Skeletal muscle tissue (tissue), 4 donors: ENCODE results near the gene BEST4. TPM values are rescaled to one million over a fixed set of nuclear protein-coding genes. Genes with fewer than 3 reads are reported as not detected.
"Not testable (repeated sequence)": the region's sequence is repeated elsewhere in the genome, so short reads cannot be mapped to it uniquely, and the experiment has no call there.

Experiments
- H3K27ac ChIP-seq: one replicate; pipeline ENCODE4 v1.7.0; 2013; ENCODE audit warnings: mild to moderate bottlenecking, low read depth, low read length, inconsistent platforms
- H3K27me3 ChIP-seq, 3 donors: one replicate each; pipeline ENCODE4 v1.7.0; 2013; ENCODE audit warnings: low read length in 3 of 3; ENCODE audit not compliant: control insufficient read depth in 3 of 3, insufficient read depth in 3 of 3
- H3K36me3 ChIP-seq, 3 donors: one replicate each; pipeline ENCODE4 v1.7.0; 2013; ENCODE audit warnings: low read length in 3 of 3; ENCODE audit not compliant: control insufficient read depth in 3 of 3, insufficient read depth in 3 of 3
- H3K4me1 ChIP-seq, 3 donors: one replicate each; pipeline ENCODE4 v1.7.0; 2013; ENCODE audit warnings: low read length in 3 of 3, mild to moderate bottlenecking in 3 of 3; ENCODE audit not compliant: control insufficient read depth in 3 of 3, insufficient read depth in 3 of 3
- H3K4me3 ChIP-seq, 3 donors: one replicate each; pipeline ENCODE4 v1.7.0; 2013; ENCODE audit warnings: low read length in 3 of 3
- H3K9ac ChIP-seq, 3 donors: one replicate each; pipeline ENCODE4 v1.7.0; 2013; ENCODE audit warnings: low read length in 3 of 3, mild to moderate bottlenecking in 3 of 3, moderate library complexity in 2 of 3, low read depth in 1 of 3
- H3K9me3 ChIP-seq, 3 donors: one replicate each; pipeline ENCODE4 v1.7.0; 2013; ENCODE audit warnings: low read length in 3 of 3; ENCODE audit not compliant: control insufficient read depth in 3 of 3
- total RNA-seq: library from RNA; depleted of rRNA; stranded (reverse); fragments of >200 nt; gene quantifications from one replicate; pipeline ENCODE4 v1.2.3, GENCODE V29; 2014
- donor health status: Osteomylitis.

Gene BEST4
- total RNA-seq, 1 donor from 2014 or later = not detected

DNA sequence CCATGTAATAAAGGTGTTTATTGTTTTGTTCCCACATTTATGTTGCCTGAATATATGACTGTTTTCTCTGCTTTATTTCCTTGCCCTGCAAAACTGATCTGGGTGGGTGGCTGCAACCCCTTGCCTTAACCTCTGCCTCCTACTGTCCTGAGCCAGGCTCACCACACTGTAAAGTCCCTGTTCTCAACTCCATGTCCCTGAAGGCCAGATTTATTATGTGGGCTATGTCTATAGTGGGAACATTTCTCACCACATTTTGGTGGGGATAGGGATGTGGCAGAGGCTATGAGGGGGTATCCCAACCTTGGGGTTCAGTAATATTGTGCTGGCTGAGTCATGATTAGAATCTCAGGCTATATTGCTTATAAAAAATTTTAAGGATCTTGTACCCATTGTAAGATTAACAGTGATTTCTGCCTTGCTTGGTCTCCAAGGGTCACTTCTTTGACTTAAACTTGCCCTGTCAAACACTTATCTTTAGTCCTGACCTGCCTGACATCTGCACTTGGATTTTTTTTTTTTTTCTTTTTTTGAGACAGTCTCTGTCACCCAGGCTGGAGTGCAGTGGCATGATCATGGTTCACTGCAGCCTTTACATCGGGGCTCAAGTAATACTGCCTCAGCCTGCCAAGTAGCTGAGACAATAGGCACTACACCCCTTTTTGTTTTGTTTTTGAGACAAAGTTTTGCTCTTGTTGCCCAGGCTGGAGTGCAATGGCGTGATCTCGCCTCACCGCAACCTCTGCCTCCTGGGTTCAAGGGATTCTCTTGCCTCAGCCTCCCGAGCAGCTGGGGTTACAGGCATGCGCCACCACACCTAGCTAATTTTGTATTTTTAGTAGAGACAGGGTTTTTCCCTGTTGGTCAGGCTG is 9.0 kb downstream of the BEST4 start:
- Histone ChIP-seq H3K36me3 (peaks cover 21 to 28% (median 27%) of the 10 kb centered on the region in 3 donors), H3K9ac (no peak overlapping the region), H3K4me1 (peaks cover 16 to 30% (median 18%) of the 10 kb centered on the region in 3 donors), H3K9me3 (no peaks in the 10 kb centered on the region), H3K27me3 (no peaks in the 10 kb centered on the region), H3K27ac (no peak overlapping the region), H3K4me3 (no peak overlapping the region)

DNA sequence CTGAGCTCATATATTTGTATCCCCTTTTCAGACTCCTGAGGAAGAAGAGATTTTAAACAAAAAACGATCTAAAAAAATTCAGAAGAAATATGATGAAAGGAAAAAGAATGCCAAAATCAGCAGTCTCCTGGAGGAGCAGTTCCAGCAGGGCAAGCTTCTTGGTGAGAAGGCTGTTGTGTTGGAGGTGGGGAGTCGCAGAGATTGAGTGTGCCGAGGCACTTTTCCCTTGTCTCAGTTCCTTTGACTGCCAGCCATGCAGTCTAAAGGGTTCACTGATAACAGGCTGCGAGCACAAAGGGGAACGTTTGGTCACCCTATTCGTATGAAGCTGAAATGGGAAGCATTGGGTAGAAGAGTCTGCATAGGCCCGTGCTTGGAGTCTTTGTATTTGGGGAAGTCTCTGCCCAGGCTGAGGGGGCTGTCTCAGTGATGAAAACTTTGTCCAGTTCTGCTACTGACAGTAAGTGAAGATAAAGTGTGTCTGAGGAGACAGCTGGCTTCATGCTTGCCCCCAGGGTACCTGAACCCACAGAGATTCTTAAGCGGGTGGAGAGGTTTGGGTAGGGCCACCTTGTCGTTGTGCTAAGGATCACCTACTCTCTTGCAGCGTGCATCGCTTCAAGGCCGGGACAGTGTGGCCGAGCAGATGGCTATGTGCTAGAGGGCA is 9.9 kb downstream of the BEST4 start:
- Histone ChIP-seq H3K36me3 (peaks cover 21 to 28% (median 27%) of the 10 kb centered on the region in 3 donors), H3K4me3 (no peak overlapping the region), H3K27me3 (no peaks in the 10 kb centered on the region), H3K27ac (no peak overlapping the region), H3K9me3 (no peaks in the 10 kb centered on the region), H3K4me1 (peaks cover 11 to 25% (median 13%) of the 10 kb centered on the region in 3 donors), H3K9ac (no peak overlapping the region)

DNA sequence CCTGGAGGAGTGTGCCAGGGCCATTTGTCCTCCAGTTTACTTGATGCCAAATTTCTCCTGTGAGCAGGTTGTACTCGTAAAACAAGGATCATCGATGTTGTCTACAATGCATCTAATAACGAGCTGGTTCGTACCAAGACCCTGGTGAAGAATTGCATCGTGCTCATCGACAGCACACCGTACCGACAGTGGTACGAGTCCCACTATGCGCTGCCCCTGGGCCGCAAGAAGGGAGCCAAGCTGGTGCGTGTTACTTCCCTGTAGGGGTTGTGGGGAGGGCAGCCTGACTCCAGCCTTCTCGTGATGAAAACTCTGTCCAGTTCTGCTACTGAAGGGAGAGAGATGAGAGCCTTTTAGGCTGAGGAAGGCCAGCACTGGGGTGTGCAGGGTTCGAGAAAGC is 10.4 kb downstream of the BEST4 start:
- Histone ChIP-seq H3K4me3 (no peak overlapping the region), H3K36me3 (peaks cover 21 to 28% (median 27%) of the 10 kb centered on the region in 3 donors), H3K27ac (no peak overlapping the region)

DNA sequence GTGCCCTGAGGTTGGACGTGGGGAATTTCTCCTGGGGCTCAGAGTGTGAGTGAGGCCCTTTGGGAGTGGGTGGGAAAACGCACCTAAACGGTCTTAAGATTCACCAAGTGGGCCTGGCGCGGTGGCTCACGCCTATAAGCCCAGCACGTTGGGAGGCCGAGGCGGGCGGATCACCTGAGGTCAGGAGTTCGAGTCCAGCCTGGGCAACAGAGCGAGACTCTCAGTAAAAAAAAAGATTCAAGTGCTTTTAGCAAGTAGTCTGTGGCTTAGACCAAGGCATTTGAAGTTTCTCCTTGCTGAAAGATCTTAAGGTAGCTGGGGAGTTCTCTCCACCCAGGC is 11.3 kb downstream of the BEST4 start:
- H3K4me1 ChIP-seq = peaks cover 11 to 25% (median 13%) of the 10 kb centered on the region in 3 donors
- peaks cover 21 to 28% (median 27%) of the 10 kb centered on the region in 3 donors for H3K36me3 ChIP-seq
- no peaks in the 10 kb centered on the region for H3K9me3 ChIP-seq
- peak overlapping the region; percentile 89 to 99 (median 97) for H3K4me3 ChIP-seq
- no peaks in the 10 kb centered on the region for H3K27me3 ChIP-seq
- H3K27ac ChIP-seq = peak overlapping the region; percentile 99
- peak overlapping the region; percentile 92 to 98 (median 95) for H3K9ac ChIP-seq

More for the DNA sequence above, 10.4 kb downstream of the BEST4 start:
- no peaks in the 10 kb centered on the region for H3K9me3 ChIP-seq
- H3K9ac ChIP-seq = peak overlapping the region in 1 of 3 donors; percentile 16
- no peaks in the 10 kb centered on the region for H3K27me3 ChIP-seq
- H3K4me1 ChIP-seq = peaks cover 11 to 25% (median 13%) of the 10 kb centered on the region in 3 donors

DNA sequence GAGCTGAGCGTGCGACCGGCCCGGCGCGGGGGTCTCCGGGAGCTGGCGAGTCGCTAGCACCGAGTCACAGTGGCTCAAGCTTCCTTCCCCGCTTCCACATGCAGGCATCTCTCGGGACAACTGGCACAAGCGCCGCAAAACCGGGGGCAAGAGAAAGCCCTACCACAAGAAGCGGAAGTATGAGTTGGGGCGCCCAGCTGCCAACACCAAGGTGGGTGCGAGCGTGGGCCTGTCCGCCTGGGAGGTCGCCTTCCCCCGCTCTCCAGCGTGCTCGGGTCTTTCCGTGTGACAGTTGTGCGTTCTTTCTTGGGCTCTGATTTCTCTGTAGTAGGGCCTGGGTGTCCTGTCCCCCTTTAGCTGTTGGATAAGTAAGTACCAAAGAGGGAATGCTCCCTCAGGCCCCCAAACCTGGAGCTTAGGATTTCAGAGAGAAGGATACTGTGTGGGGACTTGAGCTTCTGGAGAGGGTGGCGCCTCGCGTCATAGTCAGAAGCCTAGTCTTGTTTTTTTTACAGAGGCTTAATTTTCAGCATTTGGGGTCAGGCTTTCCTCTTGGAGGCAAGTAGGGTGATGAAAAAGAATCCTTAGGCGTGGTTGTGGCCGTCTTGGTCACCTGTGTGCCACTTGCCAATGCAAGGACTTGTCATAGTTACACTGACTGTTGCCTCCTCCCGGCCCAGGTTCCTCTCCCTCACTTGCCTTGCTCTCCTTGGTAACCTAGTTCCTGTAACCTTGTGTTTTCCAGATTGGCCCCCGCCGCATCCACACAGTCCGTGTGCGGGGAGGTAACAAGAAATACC is 11.8 kb downstream of the BEST4 start:
- Histone ChIP-seq H3K27me3 (no peaks in the 10 kb centered on the region), H3K4me1 (peaks cover 11 to 25% (median 13%) of the 10 kb centered on the region in 3 donors), H3K9me3 (no peaks in the 10 kb centered on the region), H3K27ac (peak overlapping the region; percentile 99), H3K36me3 (peaks cover 18 to 26% (median 24%) of the 10 kb centered on the region in 3 donors), H3K4me3 (peak overlapping the region; percentile 89 to 99 (median 97)), H3K9ac (peak overlapping the region; percentile 92 to 98 (median 95))

DNA sequence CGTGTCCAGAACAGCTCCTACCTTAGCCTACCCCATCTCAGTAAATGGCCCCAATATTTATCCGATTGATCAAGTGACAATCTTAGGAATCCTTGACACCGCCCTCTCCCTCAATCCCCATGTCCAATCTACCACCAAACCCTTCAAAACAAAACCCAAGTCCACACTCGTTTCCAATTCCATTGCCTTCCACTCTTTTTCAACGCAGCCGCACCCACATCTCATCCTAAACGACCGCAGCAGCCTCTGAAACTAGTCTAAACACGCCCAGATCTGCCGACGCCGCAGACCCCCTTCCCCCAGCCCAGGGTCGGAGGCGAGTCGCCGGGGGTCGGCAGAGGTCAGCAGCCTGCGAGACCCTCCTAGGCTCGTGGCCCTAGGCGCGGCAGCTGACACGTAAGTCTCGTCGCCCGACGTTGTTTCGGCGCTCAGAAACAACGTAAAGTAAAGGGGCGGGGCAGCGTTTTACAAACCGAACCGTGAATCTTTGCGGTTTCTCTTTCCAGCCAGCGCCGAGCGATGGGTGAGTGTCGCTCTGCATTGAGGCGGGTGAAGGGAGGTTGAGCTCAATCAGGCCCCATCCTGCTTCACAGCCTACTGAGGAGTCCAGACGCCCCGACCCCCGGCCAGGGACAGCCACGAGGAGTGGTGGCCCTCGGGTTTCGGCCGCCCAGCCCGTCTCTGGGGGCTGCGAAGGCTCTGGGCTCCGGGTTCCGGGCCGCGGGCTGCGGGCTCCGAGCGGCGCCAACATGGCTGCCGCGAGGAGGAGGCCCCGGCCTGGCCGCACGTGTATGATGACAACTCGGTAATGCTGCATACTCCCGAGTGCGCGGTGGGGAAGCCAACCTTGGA is 12.7 kb downstream of the BEST4 start, which contains the start of gene RPS8:
TSS of gene RPS8 (plus strand) at position 463 of the 852 bp plus-strand sequence. CDS start at position 520, 57 bp downstream.
- Histone ChIP-seq H3K36me3 (peaks cover 16 to 23% (median 22%) of the 10 kb centered on the region in 3 donors), H3K9ac (peak within 1 kb of the TSS; percentile 92 to 98 (median 95)), H3K4me1 (peaks cover 11 to 25% (median 13%) of the 10 kb centered on the region in 3 donors), H3K27me3 (no peaks in the 10 kb centered on the region), H3K4me3 (peak within 1 kb of the TSS; percentile 89 to 99 (median 97)), H3K27ac (peak within 1 kb of the TSS; percentile 99), H3K9me3 (no peaks in the 10 kb centered on the region)

DNA sequence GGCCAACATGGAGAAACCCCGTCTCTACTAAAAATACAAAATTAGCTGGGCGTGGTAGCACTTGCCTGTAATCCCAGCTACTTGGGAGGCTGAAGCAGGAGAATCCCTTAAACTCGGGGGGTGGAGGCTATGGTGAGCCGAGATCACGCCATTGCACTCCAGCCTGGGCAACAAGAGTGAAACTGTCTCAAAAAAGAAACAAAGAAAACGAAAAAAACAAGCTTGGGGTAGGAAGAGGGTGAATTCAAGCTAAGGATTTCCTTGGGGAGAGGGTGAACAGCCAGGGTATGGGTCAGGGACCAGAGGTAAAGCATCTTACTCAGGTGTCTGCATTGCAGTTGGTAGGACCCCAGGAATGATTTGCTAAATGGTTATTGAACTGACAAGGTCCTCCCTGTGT is 21.5 kb downstream of the BEST4 start:
- not testable (repeated sequence) for H3K9me3 ChIP-seq, H3K9ac ChIP-seq, H3K4me3 ChIP-seq, H3K36me3 ChIP-seq, H3K4me1 ChIP-seq, H3K27me3 ChIP-seq, H3K27ac ChIP-seq

DNA sequence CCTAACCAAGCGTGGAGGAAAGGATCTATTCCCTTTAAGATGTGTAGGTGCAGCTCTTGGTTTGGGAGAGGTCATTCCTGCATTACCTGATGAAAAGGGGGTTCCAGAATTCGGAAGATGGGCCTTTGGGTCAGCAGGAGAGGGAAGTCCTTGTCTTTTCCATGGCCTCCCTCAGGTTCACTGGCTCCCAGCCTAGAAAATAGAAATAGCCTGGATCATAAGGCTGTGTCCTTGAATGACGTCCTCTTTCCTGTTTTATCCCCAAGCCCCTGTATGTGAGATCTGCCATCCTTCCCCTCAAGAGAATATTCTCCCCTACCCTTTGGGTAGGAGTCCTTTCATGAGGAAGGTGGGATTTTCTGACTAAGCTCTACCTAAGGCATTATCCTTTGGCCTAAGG is 27.1 kb downstream of the BEST4 start:
- no peaks in the 10 kb centered on the region for H3K27me3 ChIP-seq
- no peaks in the 10 kb centered on the region for H3K9me3 ChIP-seq
- H3K27ac ChIP-seq = no peak overlapping the region
- no peak overlapping the region for H3K9ac ChIP-seq
- no peak overlapping the region for H3K4me3 ChIP-seq
- peaks cover 0 to 4% (median 3%) of the 10 kb centered on the region in 3 donors for H3K4me1 ChIP-seq
- H3K36me3 ChIP-seq = no peaks in the 10 kb centered on the region

DNA sequence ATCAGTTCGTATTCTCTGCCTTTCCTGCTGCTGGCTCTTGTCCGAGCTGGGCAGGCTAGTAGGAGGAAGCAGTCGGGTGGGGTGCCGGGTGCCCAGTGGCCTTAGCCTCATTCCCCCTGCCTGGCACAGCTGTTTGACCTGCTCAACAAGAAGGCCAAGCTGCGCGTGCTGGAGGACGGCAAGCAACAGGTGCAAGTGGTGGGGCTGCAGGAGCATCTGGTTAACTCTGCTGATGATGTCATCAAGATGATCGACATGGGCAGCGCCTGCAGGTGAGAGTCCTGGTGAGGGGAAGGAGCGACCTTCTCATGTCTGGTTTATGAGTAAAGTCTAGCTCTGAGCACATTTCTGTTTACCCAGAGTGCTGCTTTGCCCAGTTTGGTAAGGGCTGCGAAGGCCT is 28.9 kb downstream of the BEST4 start:
- H3K4me1 ChIP-seq = peaks cover 0 to 4% (median 3%) of the 10 kb centered on the region in 3 donors
- no peak overlapping the region for H3K27ac ChIP-seq
- no peaks in the 10 kb centered on the region for H3K27me3 ChIP-seq
- no peak overlapping the region for H3K9ac ChIP-seq
- H3K9me3 ChIP-seq = no peaks in the 10 kb centered on the region
- no peak overlapping the region for H3K4me3 ChIP-seq
- H3K36me3 ChIP-seq = no peaks in the 10 kb centered on the region
